GM19468 (cell line): ENCODE results near the gene SLC43A1.

Experiments
- ATAC-seq: cut with Tn5 transposase; IDR thresholded peaks from one replicate; pipeline ENCODE4 v1.9.1; 2021; ENCODE audit warnings: mild to moderate bottlenecking, moderate library complexity, moderate number of reproducible peaks; ENCODE audit not compliant: unreplicated experiment; ENCODE audit errors: extremely low read depth

SLC43A1 gene

GRCh38 chr11:57439786-57440185 lies 75.7 kb downstream of the SLC43A1 start:
- no peak for ATAC-seq

DNA sequence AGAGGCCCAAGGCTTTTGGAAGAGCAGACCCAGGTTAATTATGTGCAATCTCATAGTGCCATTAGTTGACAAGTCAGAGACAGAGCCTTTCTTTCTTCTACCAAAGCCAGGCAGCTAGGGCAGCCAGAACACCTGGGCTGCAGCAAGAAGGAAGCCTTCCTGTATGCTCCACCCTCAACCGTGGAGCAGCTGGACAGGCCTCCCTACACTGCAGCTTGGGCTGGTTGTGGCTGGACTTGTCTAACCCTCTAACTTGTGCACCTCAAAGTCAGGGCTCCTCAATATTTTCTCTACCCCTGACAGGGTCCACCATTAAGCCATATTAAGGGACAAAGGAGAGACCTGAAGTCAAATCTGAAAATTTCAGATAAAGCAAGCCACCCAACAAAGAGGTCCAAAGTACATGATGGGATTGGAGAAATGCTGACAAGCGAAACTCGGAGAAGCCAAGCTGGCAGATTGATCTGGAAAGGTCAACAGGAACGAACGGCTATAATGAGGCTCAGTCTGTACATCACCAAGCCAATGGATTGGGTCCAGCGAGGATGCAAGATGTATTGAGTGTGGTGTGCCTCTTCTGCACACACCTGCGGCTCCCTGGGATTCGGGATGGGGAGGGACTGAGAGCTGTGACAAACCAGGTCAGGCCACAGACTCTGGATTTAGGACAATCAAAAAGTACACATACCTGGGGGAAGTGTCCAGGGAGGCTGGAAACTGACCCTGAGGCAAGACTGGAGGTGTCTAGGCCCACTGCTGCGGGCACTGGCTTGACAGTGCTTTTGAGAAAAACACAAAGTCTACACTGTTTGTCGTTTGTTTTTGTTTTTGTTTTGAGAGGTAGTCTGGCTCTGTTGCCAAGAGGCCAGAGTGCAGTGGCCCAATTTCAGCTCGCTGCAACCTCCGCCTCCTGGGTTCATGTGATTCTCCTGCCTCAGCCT lies 76.9 kb downstream of the SLC43A1 start:
- ATAC-seq = no peak

DNA sequence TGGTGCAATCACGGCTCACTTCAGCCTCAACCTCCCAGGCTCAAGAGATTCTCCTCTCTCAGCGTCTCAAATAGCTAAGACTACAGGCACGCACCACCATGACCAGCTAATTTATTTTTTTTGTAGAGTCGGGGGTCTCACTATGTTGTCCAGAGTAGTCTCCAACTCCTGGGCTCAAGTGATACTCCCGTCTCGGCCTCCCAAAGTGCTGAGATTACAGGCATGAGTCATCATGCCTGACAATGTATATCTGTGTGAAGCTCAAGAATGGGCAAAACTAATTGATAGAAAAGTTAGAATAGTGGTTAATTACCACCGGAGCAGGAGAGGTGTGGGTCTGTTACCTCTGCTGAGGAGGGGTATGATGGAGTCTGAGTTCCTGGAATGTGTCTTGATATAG lies 79.5 kb downstream of the SLC43A1 start:
- no peak for ATAC-seq

GRCh38 chr11:57434640-57435546 lies 80.6 kb downstream of the SLC43A1 start:
- no peak for ATAC-seq
